Measurements from ENCODE around the gene HSPG2. TPM values are rescaled to one million over a fixed set of nuclear protein-coding genes. Genes with fewer than 3 reads are reported as not detected.

HSPG2 gene
- total and polyA plus RNA-seq, 2 donors (not counting 1 experiment from before 2014, with no cell fraction given), result 2.0 to 4.5 TPM

GRCh38 chr1:21897844-21898243, 39.3 kb downstream of the HSPG2 start:
- WGBS (ENCODE audit: insufficient coverage), result no CpG with 5 or more reads among the region's 4 CpGs
- no peaks in the 10 kb centered on the region for H3K9me3 Mint-ChIP-seq (ENCODE audit: insufficient read depth)

More at GRCh38 chr1:21897844-21898243, 39.3 kb downstream of the HSPG2 start:
- Mint-ChIP-seq H3K4me3 (no peak overlapping the region), H3K27me3 (peaks cover 12% of the 10 kb centered on the region), H3K27ac (no peak overlapping the region), H3K4me1 (no peaks in the 10 kb centered on the region)
- no peak overlapping the region for H3K27ac ChIP-seq (ENCODE audit: low read length in 2 of 2)
- H3K27me3 ChIP-seq (replicated peaks in 1 of 4; ENCODE audit: control extremely low read depth in 1 of 4, control insufficient read depth in 3 of 4, insufficient read depth in 4 of 4, low read length in 3 of 4), result no peaks in the 10 kb centered on the region
- ChIA-PET POLR2A (no interaction called here), CTCF (no interaction called here)
- ATAC-seq (ENCODE audit: low read depth) (no peak), DNase-seq (no peak)
- H3K4me2 ChIP-seq (replicated peaks; ENCODE audit: low read depth, low read length, poor library complexity, severe bottlenecking), result no peak overlapping the region
- no peak overlapping the region for H3K9ac ChIP-seq (ENCODE audit: low read length)
- H4K20me1 ChIP-seq (ENCODE audit: control insufficient read depth, insufficient read depth, low read length, poor library complexity, severe bottlenecking), result no peaks in the 10 kb centered on the region
- no peak overlapping the region for H2AFZ ChIP-seq (ENCODE audit: insufficient read depth, low read depth, low read length, poor library complexity, severe bottlenecking)
- intact Hi-C loops (cut with micrococcal nuclease), result no loop called here
- no peak for TF ChIP-seq EZH2 (IDR thresholded peaks at IDR 0.05; ENCODE audit: borderline replicate concordance, insufficient read depth, low read depth, low read length, poor library complexity, severe bottlenecking)
- no peak for TF ChIP-seq CTCF (IDR thresholded peaks at IDR 0.05)
- H3K9me3 ChIP-seq (ENCODE audit: control extremely low read depth in 1 of 3, control insufficient read depth in 2 of 3, insufficient read depth in 1 of 3, low read length in 2 of 3), result no peaks in the 10 kb centered on the region
- no peak overlapping the region for H3K4me3 ChIP-seq (ENCODE audit: control extremely low read depth in 1 of 5, extremely low read depth in 1 of 5, insufficient read depth in 1 of 5, low read depth in 2 of 5, low read length in 4 of 5)
- no peaks in the 10 kb centered on the region for H3K4me1 ChIP-seq (ENCODE audit: control insufficient read depth in 2 of 2, insufficient read depth in 2 of 2, low read length in 2 of 2)
- H3K36me3 ChIP-seq (replicated peaks in 1 of 2; ENCODE audit: control extremely low read depth in 1 of 2, control insufficient read depth in 1 of 2, extremely low read depth in 1 of 2, insufficient read depth in 2 of 2, low read length in 1 of 2), result no peaks in the 10 kb centered on the region
- H3K79me2 ChIP-seq (ENCODE audit: control insufficient read depth, insufficient read depth, low read length), result no peaks in the 10 kb centered on the region

Data from B cell (primary cell).